ENCODE data around the gene FYN.

Gene FYN

GRCh38 chr6:111809264-111809663 is 64.0 kb downstream of the FYN start:
- DNase-seq (ENCODE audit: low read depth in 4 of 4, low spot score in 1 of 4), result no peak

DNA sequence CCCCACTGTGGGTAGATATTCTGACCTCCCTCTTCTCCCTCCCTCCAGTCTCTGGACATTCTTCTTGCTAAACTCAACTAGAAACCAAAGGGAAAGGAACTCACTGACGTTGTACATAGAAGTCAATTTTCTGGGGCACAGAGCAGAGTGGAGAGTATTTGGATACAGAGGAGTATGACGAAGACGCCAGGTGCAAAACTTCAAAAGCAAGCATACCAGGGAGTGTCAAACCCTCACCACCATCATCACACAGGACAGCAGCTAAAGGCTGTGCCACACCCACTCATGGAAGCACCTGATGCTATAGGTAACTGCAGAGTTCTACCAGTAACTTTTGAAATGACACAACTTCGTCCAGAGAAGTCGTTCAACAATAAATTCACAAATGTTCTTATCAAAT is 64.8 kb downstream of the FYN start:
- DNase-seq (ENCODE audit: low read depth in 4 of 4, low spot score in 1 of 4), result no peak

DNA sequence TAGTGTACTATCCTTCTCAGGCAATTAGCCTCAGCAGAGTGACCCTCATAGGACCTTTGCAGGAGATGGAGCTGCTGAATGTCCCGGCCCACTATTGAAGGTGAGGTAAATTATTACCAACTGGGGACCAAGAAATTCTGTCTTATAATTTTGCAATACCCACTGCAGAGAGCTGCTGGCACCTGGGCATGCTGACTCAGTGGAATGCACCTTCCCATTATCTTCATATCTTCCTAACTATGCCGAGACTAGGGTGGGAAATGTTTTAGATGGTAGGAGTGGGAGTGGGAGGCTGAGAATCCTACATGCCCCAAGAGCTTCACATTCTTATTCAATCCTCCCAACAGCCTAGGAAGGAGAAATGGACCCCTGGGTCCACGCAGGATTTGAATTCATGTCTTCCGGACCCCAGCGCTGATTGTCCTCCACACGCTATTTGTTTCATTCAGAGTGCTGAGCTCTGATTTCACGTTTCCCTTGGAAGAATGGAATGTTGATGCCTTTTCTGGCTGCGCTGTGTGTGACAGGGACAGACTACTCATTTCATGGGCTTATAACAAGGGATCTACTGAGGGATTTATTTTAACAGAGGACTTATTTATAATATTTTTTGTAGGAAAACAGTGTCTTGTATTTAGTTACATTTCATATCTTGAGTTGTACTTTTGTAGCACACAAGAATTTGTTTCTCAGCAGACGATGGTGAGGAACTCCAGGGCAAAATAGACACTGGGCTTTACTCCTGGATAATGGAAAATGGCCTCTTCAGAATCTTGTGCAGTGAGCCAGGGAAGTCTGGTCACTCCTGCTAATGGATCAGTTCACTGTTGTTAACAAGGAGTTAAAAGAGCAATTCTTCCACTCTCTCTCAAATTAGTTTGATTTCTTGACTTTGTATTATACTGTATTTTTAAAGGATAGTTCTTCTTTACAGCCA is 66.4 kb downstream of the FYN start:
- no peak for DNase-seq (ENCODE audit: low read depth in 4 of 4, low spot score in 1 of 4)

DNA sequence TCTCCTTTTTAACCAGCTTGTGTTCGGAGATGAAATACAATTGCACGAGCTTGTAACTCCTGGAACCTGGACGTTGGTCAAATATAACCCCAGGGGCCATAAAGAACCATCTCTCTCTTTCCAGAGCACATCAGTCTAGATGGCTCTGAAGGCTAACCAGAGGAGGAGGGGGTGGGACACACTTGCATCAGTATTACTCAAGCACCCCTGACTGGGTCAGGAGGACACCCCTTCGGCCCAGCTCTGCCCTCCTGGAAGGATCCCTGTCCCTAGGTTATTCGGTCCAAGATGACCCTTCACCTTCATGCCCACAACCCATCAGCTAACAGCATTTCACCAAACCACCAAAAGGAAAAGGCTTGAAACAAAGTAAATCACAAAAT is 67.1 kb downstream of the FYN start:
- no peak for DNase-seq (ENCODE audit: low read depth in 4 of 4, low spot score in 1 of 4)

GRCh38 chr6:111805511-111806164 is 67.6 kb downstream of the FYN start:
- peak in 1 of 4 experiments; percentile 55 for DNase-seq (ENCODE audit: low read depth in 4 of 4, low spot score in 1 of 4)

GRCh38 chr6:111804627-111805235 is 68.5 kb downstream of the FYN start:
- DNase-seq (ENCODE audit: low read depth in 4 of 4, low spot score in 1 of 4), result peak in 1 of 4 experiments; percentile 49

DNA sequence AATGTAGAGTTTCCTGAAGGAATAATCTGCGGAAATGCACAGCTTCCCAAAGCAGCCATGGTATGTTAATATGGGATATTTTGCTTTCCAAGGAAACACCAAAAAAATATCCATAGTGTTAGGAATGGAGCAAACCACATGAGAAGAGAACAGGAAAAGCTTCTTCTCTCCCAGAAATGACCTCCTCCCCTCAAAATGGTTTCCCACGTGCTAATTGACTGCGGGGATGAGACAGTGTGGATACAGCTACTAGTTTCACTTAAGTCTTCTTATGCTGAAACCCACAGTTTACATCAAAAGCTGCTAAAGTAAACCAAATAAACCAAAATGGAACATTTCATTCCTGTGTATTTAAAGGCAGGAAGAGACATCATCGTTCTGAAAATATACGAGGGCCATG is 69.4 kb downstream of the FYN start:
- no peak for DNase-seq (ENCODE audit: low read depth in 4 of 4, low spot score in 1 of 4)

GRCh38 chr6:111803371-111803770 is 69.9 kb downstream of the FYN start:
- no peak for DNase-seq (ENCODE audit: low read depth in 4 of 4, low spot score in 1 of 4)

GRCh38 chr6:111802720-111803330 is 70.4 kb downstream of the FYN start:
- no peak for DNase-seq (ENCODE audit: low read depth in 4 of 4, low spot score in 1 of 4)

DNA sequence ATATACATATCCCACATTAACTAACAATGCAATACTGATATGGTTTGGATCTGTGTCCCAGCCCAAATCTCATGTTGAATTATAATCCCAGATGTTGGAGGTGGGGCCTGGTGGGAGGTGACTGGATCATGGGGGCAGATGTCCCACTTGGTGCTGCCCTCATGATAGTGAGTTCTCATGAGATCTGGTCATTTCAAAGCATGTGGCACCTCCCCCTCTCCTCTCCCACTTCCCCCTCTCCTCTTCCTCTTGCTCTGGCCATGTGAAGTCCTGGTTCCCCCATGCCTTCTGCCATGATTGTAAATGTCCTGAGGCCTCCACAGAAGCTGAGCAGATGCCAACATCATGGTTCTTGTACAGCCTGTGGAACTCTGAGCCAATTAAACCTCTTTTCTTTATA is 71.2 kb downstream of the FYN start:
- no peak for DNase-seq (ENCODE audit: low read depth in 4 of 4, low spot score in 1 of 4)

GRCh38 chr6:111800821-111801220 is 72.4 kb downstream of the FYN start:
- DNase-seq (ENCODE audit: low read depth in 4 of 4, low spot score in 1 of 4), result no peak

DNA sequence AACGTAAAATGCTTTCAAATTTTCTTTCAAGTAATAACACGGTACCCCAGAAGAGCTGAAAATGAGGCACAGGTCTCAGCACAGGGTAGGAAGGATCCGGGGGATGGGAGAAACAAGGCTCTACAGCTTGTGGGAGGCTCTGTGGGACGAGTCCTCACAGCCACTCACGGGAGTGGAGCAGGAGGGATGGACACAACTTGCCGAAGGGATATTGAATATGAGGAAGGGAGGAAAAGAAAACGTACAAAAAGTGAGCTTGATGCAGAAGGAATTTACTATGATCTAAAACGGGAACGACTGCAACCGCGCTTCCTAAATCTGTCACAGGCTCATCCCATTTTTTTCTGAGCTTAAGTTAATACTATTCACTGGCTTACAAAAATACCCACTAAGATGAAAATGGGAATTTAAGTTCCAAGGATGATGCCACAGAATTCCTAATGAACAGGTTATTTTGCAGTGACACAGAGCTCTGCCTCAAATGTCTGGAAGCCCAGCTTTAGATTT is 72.9 kb downstream of the FYN start:
- DNase-seq (ENCODE audit: low read depth in 4 of 4, low spot score in 1 of 4), result no peak

GRCh38 chr6:111799576-111800258 is 73.5 kb downstream of the FYN start:
- no peak for DNase-seq (ENCODE audit: low read depth in 4 of 4, low spot score in 1 of 4)

DNA sequence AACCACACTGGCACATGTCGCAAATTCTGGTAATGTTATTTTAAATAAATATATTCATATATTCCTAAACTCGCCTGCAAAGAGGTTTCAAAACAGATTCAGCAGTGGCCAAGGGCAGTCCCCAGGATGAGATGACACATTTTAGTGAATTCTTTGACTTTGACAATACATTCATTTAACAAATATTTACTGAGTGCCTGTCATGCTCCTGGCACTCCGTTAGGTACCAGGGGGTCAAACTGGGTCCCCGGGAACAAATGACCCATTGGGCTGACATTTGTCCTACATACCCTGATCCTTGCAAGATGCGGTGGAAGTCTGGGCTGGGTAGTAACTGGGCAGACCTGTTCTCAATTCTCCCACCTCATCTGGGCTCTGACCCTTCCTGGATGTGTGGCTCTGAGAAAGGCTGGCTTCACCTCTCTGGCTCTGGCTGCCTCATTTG is 74.9 kb downstream of the FYN start:
- no peak for DNase-seq (ENCODE audit: low read depth in 4 of 4, low spot score in 1 of 4)

DNA sequence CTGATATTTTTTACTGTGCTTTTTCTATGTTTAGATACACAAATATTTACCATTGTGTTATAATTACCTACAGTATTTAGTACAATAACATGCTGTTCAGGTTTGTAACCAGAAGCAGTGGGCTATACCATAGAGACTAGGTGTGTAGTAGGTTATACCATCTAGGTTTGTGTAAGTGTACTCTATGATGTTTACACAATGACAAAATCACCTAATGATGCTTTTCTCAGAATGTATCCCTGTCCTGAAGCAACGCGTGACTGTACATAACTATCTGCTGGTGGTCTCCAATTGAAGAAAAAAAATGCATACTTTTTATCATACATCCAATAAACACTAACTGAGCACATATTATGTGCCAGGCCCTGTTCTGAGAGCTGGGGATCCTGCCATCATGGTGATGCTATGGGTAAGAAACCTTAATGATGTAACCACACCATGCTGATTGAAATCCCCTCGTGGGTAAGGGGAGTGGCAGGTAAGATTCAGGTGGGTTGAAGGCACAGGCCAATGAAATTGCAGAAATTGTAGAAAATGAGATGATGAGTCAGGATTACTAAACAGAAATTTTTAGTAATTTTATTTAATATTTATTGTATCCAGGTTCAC is 76.8 kb downstream of the FYN start:
- DNase-seq (ENCODE audit: low read depth in 4 of 4, low spot score in 1 of 4), result no peak

DNA sequence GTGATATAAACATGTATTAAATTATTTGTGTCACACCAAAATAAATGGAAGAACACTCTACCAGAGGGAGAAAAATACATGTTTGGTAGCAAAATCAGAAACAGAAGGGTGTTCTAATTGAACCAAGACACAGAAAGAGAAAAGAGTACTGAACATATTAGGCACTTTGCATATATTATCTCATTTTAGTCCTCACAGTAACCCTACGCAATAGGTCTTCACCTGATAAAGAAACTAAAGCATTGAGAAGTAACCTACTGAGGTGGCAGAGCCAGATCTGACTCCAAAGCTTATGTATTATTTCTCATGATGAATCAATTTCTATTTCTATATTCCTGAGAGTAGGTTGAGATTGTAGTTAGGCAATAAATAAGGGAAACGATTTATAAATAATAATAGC is 77.7 kb downstream of the FYN start:
- DNase-seq (ENCODE audit: low read depth in 4 of 4, low spot score in 1 of 4), result no peak

DNA sequence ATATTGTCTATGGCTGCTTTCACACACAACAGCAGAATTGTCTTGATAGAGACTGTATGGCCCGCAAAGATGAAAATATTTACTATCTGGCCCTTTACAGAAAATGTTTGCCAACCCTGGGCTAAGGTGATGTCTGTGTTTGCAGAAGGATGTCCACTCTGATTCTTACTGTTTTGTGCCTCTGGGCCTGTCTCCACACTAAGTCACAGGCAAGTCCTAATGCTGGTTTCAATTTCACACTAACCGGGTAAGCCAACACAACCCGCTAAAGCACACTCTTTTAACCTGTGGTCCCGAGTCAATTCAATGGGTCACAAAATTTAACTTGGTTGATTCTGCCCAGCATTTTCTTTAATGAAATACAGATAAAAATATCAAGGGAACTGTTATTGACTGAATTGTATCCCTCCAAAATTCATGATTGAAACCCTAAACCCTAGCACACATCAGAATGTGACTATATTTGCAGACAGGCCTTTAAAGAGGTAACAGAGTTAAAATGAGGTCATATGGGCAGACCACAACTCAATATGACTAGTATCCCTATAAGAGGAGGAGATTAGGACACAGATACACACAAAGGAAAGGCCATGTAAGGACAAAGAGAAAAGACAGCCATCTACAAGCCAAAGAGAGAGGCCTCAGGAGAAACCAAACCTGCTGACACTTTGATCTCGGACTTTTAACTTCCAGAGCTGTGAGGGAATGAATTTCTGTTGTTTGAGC is 78.4 kb downstream of the FYN start:
- DNase-seq (ENCODE audit: low read depth in 4 of 4, low spot score in 1 of 4), result no peak

- DNase-seq (ENCODE audit: low read depth in 4 of 4, low spot score in 1 of 4), result no peak
Measured at GRCh38 chr6:111794300-111794699, 79.0 kb downstream of the FYN start.

- DNase-seq (ENCODE audit: low read depth in 4 of 4, low spot score in 1 of 4), result peak in 1 of 4 experiments; percentile 22
Measured at GRCh38 chr6:111793711-111794111, 79.5 kb downstream of the FYN start.
